Prostate gland (tissue), 2 donors: ENCODE data around the gene TMCC1. TPM values are rescaled to one million over a fixed set of nuclear protein-coding genes. Genes with fewer than 3 reads are reported as not detected.
"Not testable (repeated sequence)": the region's sequence is repeated elsewhere in the genome, so short reads cannot be mapped to it uniquely, and the experiment has no call there.

Experiments used
- DNase-seq: peaks from one replicate; pipeline ENCODE4 v3.0.0-alpha.2; 2019; ENCODE audit warnings: low spot score
- H3K27ac ChIP-seq, 2 donors: fragments of 200-600 bp; sonication (generic); 2 replicates each; pipeline ENCODE4 v1.5.1; 2017 to 2019
- H3K27me3 ChIP-seq: fragments of 200-600 bp; sonication (generic); replicated peaks from 2 replicates; pipeline ENCODE4 v1.5.1; 2019; ENCODE audit not compliant: insufficient read depth
- H3K36me3 ChIP-seq, 2 donors: fragments of 200-600 bp; sonication (generic); 1 replicate in 1 of 2; 2 replicates in 1 of 2; pipeline versions ENCODE4 v1.5.1 to v1.8.1; 2017 to 2019
- H3K4me1 ChIP-seq: fragments of 200-600 bp; sonication (generic); replicated peaks from 2 replicates; pipeline ENCODE4 v1.5.1; 2019
- H3K4me3 ChIP-seq, 2 donors: fragments of 200-600 bp; sonication (generic); 2 replicates each; pipeline ENCODE4 v1.5.1; 2017 to 2019
- H3K9me3 ChIP-seq: fragments of 200-600 bp; sonication (generic); 2 replicates; pipeline ENCODE4 v1.5.1; 2017
- CTCF ChIP-seq, 4 experiments: fragments of 200-600 bp in 2 of 4; fragments of 450-650 bp in 2 of 4; sonication (generic) in 2 of 4; IDR thresholded peaks; 1 replicate in 3 of 4; 2 replicates in 1 of 4; pipeline ENCODE4 v1.5.1; 2016 to 2019; ENCODE audit warnings: antibody characterized with exemption in 4 of 4, mild to moderate bottlenecking in 2 of 4, moderate library complexity in 2 of 4
- POLR2A ChIP-seq: fragments of 450-650 bp; IDR thresholded peaks from one replicate; pipeline ENCODE4 v1.6.1; 2016; ENCODE audit warnings: antibody characterized with exemption, mild to moderate bottlenecking
- POLR2AphosphoS5 ChIP-seq: sonication (generic); formaldehyde crosslinking; IDR thresholded peaks from one replicate; pipeline ENCODE4 v1.6.1; 2017; ENCODE audit warnings: antibody characterized with exemption
- WGBS: methylation state at CpG from one replicate; pipeline ENCODE4 v1.1.5; 2018; 5-methylcytosine and 5-hydroxymethylcytosine counted together
- intact Hi-C: fragments of 100-400 bp; cut with DNase I; formaldehyde crosslinking; loops from one replicate; pipeline ENCODE4 v1.14.2; 2022
- total RNA-seq, 2 donors: library from RNA; depleted of rRNA; stranded (reverse); fragments of >200 nt; gene quantifications; one replicate each; pipeline ENCODE4 v1.1.0, GENCODE V29; 2016

The TMCC1 gene
- total RNA-seq, 2 donors from 2014 or later = 27.6 to 43.9 TPM

- DNase-seq = no peak
Measured at GRCh38 chr3:129683201-129683600, 210.3 kb downstream of the TMCC1 start.

GRCh38 chr3:129676985-129677384 is 216.5 kb downstream of the TMCC1 start:
- no peaks in the 10 kb centered on the region for H3K27me3 ChIP-seq
- no peak for TF ChIP-seq POLR2AphosphoS5
- no peak for TF ChIP-seq POLR2A
- TF ChIP-seq CTCF (IDR thresholded peaks at IDR 0.05) = no peak
- WGBS = 90% methylated on average over 5 of the region's 5 CpGs

More at GRCh38 chr3:129683201-129683600, 210.3 kb downstream of the TMCC1 start:
- TF ChIP-seq CTCF (IDR thresholded peaks at IDR 0.05) (no peak), POLR2A (no peak), POLR2AphosphoS5 (no peak)
- no peak overlapping the region for H3K4me3 ChIP-seq
- intact Hi-C loops = no loop called here
- H3K27me3 ChIP-seq = no peaks in the 10 kb centered on the region
- H3K9me3 ChIP-seq = no peaks in the 10 kb centered on the region
- no peaks in the 10 kb centered on the region for H3K36me3 ChIP-seq
- no peaks in the 10 kb centered on the region for H3K4me1 ChIP-seq
- H3K27ac ChIP-seq = no peak overlapping the region
- WGBS = 53% methylated on average over 2 of the region's 2 CpGs

GRCh38 chr3:129674798-129675123 is 218.8 kb downstream of the TMCC1 start:
- H3K9me3 ChIP-seq, intact Hi-C loops, H3K27me3 ChIP-seq, H3K27ac ChIP-seq, H3K4me3 ChIP-seq, H3K36me3 ChIP-seq, H3K4me1 ChIP-seq, DNase-seq: not testable (repeated sequence)
- 94% methylated on average over 9 of the region's 9 CpGs for whole genome bisulfite sequencing

More at GRCh38 chr3:129676985-129677384, 216.5 kb downstream of the TMCC1 start:
- no peaks in the 10 kb centered on the region for H3K9me3 ChIP-seq
- no peaks in the 10 kb centered on the region for H3K4me1 ChIP-seq
- no peak for DNase-seq
- no peak overlapping the region for H3K27ac ChIP-seq
- no peaks in the 10 kb centered on the region for H3K36me3 ChIP-seq
- intact Hi-C loops = no loop called here
- no peak overlapping the region for H3K4me3 ChIP-seq

- Histone ChIP-seq H3K9me3 (no peaks in the 10 kb centered on the region), H3K27me3 (no peaks in the 10 kb centered on the region), H3K4me3 (no peak overlapping the region), H3K4me1 (no peaks in the 10 kb centered on the region), H3K27ac (no peak overlapping the region), H3K36me3 (no peaks in the 10 kb centered on the region)
- TF ChIP-seq POLR2AphosphoS5 (no peak), CTCF (IDR thresholded peaks at IDR 0.05) (no peak), POLR2A (no peak)
- DNase-seq = no peak
- intact Hi-C loops = no loop called here
- WGBS = 37% methylated on average over 5 of the region's 5 CpGs
Measured at GRCh38 chr3:129673897-129674797, 219.4 kb downstream of the TMCC1 start.

- no peaks in the 10 kb centered on the region for H3K36me3 ChIP-seq
Measured at GRCh38 chr3:129673012-129673411, 220.5 kb downstream of the TMCC1 start.

More at GRCh38 chr3:129673012-129673411, 220.5 kb downstream of the TMCC1 start:
- Histone ChIP-seq H3K27me3 (no peaks in the 10 kb centered on the region), H3K9me3 (no peaks in the 10 kb centered on the region), H3K4me3 (no peak overlapping the region), H3K27ac (no peak overlapping the region), H3K4me1 (no peaks in the 10 kb centered on the region)
- TF ChIP-seq CTCF (IDR thresholded peaks at IDR 0.05) = no peak
- TF ChIP-seq POLR2AphosphoS5 = no peak
- no peak for TF ChIP-seq POLR2A
- no peak for DNase-seq
- intact Hi-C loops = no loop called here
- WGBS = 40% methylated on average over 2 of the region's 2 CpGs
